Osteocyte (in vitro differentiated cells): ENCODE measurements around the gene IQSEC3. TPM values are rescaled to one million over a fixed set of nuclear protein-coding genes. Genes with fewer than 3 reads are reported as not detected.
"Not testable (repeated sequence)": the region's sequence is repeated elsewhere in the genome, so short reads cannot be mapped to it uniquely, and the experiment has no call there.

Source experiments
- DNase-seq: peaks from one replicate; pipeline ENCODE4 v3.0.0; 2021; ENCODE audit warnings: mixed read lengths; ENCODE audit not compliant: unreplicated experiment; ENCODE audit errors: extremely low spot score
- H3K27ac Mint-ChIP-seq: one replicate; pipeline ENCODE4 v1.8.0; 2021; ENCODE audit warnings: mild to moderate bottlenecking, mixed read lengths; ENCODE audit not compliant: unreplicated experiment
- H3K27me3 Mint-ChIP-seq: one replicate; pipeline ENCODE4 v1.8.0; 2021; ENCODE audit warnings: mixed read lengths; ENCODE audit not compliant: unreplicated experiment
- H3K36me3 Mint-ChIP-seq: one replicate; pipeline ENCODE4 v1.8.0; 2021; ENCODE audit warnings: mixed read lengths; ENCODE audit not compliant: unreplicated experiment
- H3K4me1 Mint-ChIP-seq: one replicate; pipeline ENCODE4 v1.8.0; 2021; ENCODE audit warnings: mixed read lengths; ENCODE audit not compliant: unreplicated experiment
- H3K4me3 Mint-ChIP-seq: one replicate; pipeline ENCODE4 v1.8.0; 2021; ENCODE audit warnings: mild to moderate bottlenecking, moderate library complexity, mixed read lengths; ENCODE audit not compliant: unreplicated experiment
- H3K9me3 Mint-ChIP-seq: one replicate; pipeline ENCODE4 v1.8.0; 2021; ENCODE audit warnings: mixed read lengths; ENCODE audit not compliant: unreplicated experiment
- total RNA-seq: library from RNA; stranded (reverse); gene quantifications from 2 replicates; pipeline ENCODE4 v1.2.1, GENCODE V29; 2021
- TF ChIP-seq, protein P1 (sequence below): fragments of 200-600 bp; sonication (generic); IDR thresholded peaks from 2 replicates; pipeline ENCODE4 v1.5.0; 2021; ENCODE audit warnings: antibody characterized with exemption, mild to moderate bottlenecking, moderate library complexity

Gene IQSEC3
- total RNA-seq, 1 donor from 2014 or later = 0.56 TPM

DNA sequence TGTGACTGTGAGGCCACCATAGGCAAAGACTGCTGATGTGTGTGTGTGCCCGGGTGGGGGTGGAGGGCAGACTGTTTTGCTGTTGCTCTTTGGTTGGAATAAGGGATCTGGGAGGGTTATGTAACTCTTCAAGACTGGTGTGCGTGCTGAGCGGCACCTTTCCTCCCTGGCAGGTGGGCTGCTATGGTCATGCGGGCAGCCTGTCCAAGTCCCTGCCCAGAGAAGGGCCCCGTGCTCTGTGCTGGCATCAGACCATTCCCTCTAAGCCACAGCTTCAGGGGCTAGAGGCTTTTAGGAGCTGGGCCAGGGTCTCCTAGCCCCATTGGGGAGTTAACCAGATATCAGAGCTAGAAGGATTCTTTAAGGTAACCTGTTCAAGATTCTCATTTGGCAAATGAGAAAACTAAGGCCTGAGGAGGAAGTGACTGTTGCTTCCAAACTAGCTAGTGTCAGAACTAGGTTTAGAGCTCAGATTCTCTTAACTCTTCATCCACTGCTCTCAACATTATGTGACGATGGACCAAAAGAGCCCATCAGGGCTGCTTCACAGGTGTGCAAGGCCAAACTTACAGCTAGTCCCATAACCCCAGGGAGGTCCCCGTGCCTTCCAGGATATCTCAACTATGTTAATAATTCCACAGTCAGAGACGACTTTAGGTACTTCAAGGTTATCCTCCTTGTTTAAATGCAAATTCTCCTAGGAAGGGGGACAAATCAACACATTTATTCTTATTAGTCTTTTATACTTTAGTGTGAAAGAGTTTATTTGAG, 8.0 kb downstream of the IQSEC3 start:
- not testable (repeated sequence) for DNase-seq, H3K4me3 Mint-ChIP-seq, H3K4me1 Mint-ChIP-seq, H3K9me3 Mint-ChIP-seq, H3K36me3 Mint-ChIP-seq, H3K27ac Mint-ChIP-seq
- peaks cover 53% of the 10 kb centered on the region for H3K27me3 Mint-ChIP-seq

DNA sequence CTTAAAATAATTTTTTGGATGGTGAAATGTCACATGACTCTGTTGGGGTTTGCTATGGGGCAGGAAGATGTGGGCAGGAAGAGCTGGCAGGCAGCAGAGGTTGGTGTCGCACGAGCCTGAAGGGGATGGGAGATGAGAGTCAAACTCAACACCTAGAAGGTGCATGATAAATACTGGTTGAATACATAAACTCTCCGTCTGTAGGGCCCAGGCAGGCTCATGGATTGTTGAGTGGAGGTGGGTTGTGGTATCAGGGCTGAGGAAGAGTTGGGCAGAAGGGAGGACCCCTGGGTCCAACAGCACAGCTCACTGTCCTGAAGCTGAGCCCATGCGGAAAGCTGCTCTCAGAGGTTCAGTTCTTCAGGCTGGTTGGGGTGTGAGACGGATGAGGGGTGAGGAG, 9.0 kb downstream of the IQSEC3 start:
- H3K9me3 Mint-ChIP-seq, H3K27ac Mint-ChIP-seq, H3K36me3 Mint-ChIP-seq, H3K4me1 Mint-ChIP-seq, H3K4me3 Mint-ChIP-seq, DNase-seq: not testable (repeated sequence)
- H3K27me3 Mint-ChIP-seq = peaks cover 54% of the 10 kb centered on the region

DNA sequence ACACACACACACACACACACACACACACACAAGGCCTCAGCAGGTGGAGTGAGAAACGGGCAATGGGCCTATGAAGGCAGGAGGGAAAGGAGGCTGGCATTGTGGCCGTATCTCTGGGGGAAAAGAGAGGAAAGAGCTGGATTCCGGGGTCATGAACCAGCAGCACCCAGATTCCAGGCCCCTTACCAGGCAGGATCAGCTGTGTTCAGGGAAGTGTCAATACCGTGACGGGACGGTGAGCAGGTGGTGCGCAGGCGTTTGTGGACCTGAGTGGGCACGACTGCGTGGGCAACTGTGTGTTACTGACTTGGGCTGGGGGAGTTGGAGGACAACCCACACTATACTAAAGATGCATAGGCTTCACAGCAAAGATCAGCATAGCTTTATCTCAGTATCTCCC, 9.5 kb downstream of the IQSEC3 start:
- H3K36me3 Mint-ChIP-seq, H3K4me3 Mint-ChIP-seq, DNase-seq, H3K27ac Mint-ChIP-seq, H3K9me3 Mint-ChIP-seq, H3K4me1 Mint-ChIP-seq: not testable (repeated sequence)
- peaks cover 54% of the 10 kb centered on the region for H3K27me3 Mint-ChIP-seq

DNA sequence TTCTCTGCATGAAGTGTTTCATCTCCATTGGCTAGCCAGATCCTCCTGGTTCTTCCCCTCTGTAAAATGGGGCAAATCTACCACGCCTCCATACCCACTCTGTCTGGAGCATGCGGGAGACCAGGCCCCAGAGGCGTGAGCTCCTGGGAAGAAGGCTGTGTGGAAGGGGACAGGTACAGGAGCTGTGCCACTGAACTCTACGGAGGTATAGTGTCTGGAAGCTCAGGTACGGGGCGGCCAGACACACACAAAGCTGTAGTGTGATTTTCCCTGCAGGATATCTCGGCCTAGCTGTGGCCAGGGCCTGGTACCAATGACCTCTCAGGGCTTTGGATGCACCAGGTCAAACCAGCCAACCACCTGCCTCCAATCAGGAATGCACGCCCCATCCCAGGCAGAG, 10.0 kb downstream of the IQSEC3 start:
- peaks cover 57% of the 10 kb centered on the region for H3K27me3 Mint-ChIP-seq
- H3K4me3 Mint-ChIP-seq, H3K9me3 Mint-ChIP-seq, H3K27ac Mint-ChIP-seq, H3K4me1 Mint-ChIP-seq, DNase-seq, H3K36me3 Mint-ChIP-seq: not testable (repeated sequence)

DNA sequence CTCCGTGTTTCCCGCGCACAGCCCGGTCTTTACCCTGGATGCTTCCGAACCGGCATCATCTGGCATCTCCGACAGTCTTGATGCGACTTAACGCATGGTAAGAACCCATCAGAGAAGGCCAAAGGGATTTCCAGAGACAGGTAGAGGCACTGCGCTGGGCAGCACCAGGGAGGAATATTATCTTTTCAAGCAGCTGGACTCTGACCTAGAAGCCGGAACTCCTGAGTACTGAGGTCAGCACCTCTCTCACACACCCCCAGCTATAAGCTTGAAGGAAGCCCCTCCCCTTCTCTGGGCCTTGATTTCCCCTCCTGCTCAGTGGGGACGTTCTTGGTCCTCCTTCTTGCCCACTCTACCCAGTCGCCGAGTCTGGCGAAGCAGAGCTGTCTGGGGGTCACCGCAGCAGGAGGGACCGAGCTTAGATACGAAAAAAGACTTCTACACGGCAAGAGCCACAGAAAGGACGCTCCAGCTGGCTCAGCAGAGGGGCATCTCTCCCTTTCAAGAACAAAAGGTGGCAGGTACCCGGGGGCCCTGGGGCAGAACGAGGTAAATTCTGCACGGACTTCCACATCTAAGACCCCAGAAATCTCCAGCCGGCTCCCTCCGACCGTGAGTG, 10.6 kb downstream of the IQSEC3 start:
- H3K4me3 Mint-ChIP-seq, H3K36me3 Mint-ChIP-seq: not testable (repeated sequence)

DNA sequence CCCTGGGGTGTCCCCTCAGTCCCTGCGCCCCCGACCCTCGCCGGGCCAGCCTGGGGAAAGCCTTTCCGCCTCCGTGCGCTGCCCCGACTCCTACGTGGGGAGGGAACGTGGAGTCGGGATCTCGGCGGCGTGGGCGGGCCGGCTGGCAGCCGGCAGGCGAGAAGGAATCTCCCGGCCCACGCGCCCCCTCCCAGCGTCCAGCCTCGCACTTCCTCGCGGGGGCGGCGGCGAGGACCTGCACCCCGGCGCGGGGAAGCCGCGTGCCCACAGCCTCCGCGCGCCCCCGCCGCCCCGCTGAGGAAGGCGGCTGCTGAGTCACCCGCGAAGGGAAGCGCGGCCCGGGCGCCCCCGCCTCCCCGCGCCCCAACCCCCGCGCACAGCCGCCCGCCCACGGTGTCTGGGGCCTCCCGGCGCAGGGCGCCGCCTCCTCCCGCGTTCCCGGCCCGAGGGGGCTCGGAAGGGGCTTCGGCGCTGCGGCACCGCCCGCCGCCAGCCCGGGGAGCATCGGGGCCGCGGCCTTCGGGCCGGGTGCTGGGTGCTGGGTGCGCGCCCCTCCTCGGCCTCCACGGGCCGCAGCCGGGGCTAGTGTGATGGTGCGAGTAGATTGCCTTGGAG, 11.3 kb downstream of the IQSEC3 start:
- not testable (repeated sequence) for H3K36me3 Mint-ChIP-seq, H3K27ac Mint-ChIP-seq, H3K9me3 Mint-ChIP-seq, DNase-seq, H3K4me1 Mint-ChIP-seq, H3K4me3 Mint-ChIP-seq
- peaks cover 69% of the 10 kb centered on the region for H3K27me3 Mint-ChIP-seq

More for the DNA sequence above, 10.6 kb downstream of the IQSEC3 start:
- H3K9me3 Mint-ChIP-seq, DNase-seq, H3K27ac Mint-ChIP-seq, H3K4me1 Mint-ChIP-seq: not testable (repeated sequence)
- H3K27me3 Mint-ChIP-seq = peaks cover 63% of the 10 kb centered on the region

DNA sequence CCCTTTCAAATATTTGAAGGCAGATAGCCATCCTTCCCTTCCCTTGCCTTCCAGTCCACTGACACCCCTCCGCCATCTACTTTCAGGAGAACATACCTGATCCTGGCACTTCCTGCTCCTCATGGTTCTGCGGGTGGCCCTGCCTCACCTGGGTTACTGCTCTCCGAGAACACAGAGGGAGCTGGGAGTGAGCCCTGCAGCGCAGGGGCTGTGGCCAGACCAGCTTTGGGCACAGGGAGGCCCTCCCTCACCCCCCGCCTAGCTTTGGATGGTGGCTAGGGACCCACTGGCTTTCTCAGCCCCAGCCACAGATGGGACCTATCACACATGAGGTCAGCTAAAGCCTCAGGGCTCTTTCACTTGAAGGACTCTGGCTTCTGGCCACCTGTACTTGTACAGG, 12.4 kb downstream of the IQSEC3 start:
- TF ChIP-seq, protein P1, sequence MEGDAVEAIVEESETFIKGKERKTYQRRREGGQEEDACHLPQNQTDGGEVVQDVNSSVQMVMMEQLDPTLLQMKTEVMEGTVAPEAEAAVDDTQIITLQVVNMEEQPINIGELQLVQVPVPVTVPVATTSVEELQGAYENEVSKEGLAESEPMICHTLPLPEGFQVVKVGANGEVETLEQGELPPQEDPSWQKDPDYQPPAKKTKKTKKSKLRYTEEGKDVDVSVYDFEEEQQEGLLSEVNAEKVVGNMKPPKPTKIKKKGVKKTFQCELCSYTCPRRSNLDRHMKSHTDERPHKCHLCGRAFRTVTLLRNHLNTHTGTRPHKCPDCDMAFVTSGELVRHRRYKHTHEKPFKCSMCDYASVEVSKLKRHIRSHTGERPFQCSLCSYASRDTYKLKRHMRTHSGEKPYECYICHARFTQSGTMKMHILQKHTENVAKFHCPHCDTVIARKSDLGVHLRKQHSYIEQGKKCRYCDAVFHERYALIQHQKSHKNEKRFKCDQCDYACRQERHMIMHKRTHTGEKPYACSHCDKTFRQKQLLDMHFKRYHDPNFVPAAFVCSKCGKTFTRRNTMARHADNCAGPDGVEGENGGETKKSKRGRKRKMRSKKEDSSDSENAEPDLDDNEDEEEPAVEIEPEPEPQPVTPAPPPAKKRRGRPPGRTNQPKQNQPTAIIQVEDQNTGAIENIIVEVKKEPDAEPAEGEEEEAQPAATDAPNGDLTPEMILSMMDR = no peak
- no peak overlapping the region for H3K4me3 Mint-ChIP-seq
- no peaks in the 10 kb centered on the region for H3K9me3 Mint-ChIP-seq
- H3K27ac Mint-ChIP-seq = no peak overlapping the region
- H3K4me1 Mint-ChIP-seq = no peaks in the 10 kb centered on the region
- H3K27me3 Mint-ChIP-seq = peaks cover 75% of the 10 kb centered on the region
- DNase-seq = no peak
- H3K36me3 Mint-ChIP-seq = no peaks in the 10 kb centered on the region

DNA sequence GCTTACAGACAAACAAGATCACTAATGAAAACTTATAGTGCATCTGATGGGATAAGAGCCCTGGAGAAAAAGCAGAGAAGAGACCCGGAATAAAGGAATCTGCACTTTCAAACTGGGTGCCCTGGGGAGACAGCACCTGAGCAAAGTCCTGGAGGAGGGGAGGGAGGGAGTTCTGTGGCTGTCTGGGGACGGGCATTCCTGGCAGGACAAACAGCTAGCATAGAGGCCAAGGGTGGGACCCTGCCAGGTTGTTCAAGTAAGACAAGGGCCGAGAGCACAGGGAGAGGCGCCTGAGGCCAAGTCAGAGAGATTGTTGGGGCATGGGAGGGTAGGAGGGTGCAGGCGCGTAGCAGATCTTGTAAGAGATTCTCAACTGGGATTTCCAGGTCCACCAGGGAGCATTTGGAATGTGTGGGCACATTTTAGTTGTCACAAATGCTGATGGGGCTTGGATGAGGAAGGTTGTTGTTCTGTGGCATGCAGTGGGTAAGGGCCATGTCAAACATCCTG, 14.2 kb downstream of the IQSEC3 start:
- DNase-seq = no peak
- Mint-ChIP-seq H3K36me3 (no peaks in the 10 kb centered on the region), H3K4me3 (no peak overlapping the region), H3K27me3 (peaks cover 62% of the 10 kb centered on the region), H3K9me3 (no peaks in the 10 kb centered on the region), H3K4me1 (peaks cover 3% of the 10 kb centered on the region), H3K27ac (no peak overlapping the region)
- TF ChIP-seq, protein P1 = no peak
